Stimulated activated CD4-positive, alpha-beta T cell treated with anti-CD3 and anti-CD28 coated beads, Interleukin-1b, Interleukin-23, amount 100 ng/mL, for 24 hours (primary cell): Measurements from ENCODE around the gene ZNF454.

Source experiments
- DNase-seq, 4 experiments: peaks; one replicate each; pipeline ENCODE4 v3.0.0-alpha.2; 2020; ENCODE audit warnings: low read depth in 4 of 4, low spot score in 1 of 4

The ZNF454 gene

DNA sequence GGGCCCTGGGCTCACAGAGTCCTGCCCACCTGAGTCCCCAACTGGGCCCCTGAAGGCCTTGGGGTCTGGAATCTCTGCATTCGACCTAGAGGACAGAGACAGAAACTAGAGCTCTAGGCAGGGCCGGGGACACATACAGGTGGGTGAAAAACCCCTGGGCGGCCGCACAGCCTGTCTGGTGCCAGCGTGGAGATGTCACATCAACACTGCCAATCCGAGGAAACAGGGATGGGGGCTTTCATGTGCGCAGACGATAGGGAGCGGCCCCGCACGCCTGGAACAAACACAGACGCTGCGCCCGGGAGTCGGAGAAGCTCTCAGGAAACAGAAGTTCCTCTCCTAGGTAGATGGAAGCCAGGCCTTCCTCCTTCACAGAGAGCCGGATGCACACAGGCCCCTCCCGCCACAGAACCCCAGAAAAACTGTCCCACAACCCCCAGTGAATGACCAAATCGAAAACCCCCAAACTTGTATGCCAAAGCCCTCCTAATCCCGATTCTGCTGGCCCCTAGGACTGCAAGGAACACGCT is 52.3 kb downstream of the ZNF454 start:
- no peak for DNase-seq

DNA sequence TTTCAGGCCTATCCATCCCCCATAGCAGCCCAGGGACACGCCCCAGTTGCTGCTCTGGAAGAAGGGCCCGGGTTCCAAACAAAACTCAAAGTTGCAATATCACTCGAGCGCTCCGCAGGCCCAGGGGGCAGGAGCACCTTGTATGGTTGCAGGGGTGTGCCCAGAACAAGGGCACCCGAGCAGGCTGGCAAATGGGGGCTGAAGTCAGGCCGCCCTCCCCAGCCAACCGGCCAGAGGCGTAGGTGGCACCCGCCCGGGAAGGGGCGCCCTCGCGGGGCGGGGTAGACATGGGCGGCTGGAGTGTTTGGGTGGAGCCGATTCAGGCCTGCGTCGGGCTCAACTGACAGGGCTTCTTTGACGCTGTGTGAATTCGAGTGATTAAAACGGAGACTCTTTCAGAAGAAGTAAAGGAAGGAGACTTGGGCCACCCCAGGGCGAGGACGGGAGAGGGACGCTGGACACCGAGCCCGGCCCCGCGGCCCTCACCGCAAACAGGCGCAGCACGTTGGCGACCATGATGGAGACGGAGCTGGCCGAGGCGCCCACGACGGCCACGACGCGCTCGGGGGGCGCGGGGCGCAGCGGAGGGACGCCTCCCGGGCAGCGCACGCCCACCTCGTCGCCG is 53.1 kb downstream of the ZNF454 start:
- no peak for DNase-seq

- DNase-seq: no peak
Measured at GRCh38 chr5:178994580-178995340, 53.8 kb downstream of the ZNF454 start, which contains the start of gene GRM6. GRM6 (minus strand) TSS chr5:178995320; CDS start chr5:178994944, 376 bp downstream.

DNA sequence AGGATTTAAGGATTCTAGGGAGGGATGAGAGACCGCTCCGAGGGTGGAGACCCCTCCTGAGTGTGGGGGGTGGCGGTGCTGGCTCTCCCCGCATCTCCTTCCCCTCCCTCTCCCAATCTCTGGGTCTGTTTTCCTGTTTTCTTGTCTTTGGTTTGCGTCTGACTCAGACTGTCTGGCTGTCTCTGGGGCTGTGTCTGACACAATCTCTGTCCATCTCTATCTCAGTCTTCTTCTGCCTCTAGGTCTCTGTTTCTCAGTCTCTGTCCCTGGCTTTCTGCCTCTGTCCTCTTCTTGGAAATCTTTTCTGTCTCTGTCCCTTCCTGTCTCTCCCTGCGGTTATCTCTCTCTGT is 54.3 kb downstream of the ZNF454 start:
- no peak for DNase-seq

DNA sequence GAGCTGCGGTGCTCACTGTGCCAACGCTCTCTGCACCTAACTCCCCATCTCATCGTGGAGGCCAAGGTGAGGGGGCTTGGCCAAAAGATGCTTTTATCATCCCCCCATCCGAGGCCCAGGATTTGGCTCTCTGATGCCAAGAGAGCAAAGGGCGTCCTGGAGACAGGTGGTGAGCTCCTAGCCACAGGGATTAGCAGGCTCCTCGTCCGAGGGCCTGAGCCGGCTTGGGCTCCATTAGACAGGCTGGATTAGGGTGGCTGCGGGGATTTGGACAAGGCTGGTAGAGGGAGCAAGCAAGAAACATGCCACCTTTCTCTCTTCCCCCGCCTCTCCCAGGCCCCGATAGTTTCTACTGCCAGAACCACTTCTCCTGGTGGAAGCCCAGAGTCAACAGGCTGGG is 55.2 kb downstream of the ZNF454 start:
- no peak for DNase-seq

GRCh38 chr5:178997191-178997590 is 56.2 kb downstream of the ZNF454 start:
- DNase-seq: no peak

DNA sequence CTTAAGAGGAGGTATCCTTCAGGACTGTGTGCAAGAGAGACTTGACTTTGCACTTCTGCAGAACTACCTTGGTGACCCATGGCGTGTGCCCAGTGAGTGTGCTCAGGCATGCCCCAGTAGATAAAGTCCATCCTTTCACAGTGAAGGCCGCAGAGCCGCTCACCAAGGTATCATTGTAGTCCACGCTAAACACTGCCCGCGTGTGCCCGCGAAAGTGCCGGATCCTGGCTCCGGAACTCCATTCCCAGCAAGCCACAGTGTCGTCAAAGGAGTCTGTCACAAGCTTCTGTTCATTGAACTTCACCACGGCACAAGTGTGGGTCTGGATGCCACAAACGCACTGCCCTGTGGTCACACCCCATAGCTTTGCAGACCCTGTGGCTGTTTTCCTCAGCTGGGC is 57.4 kb downstream of the ZNF454 start:
- DNase-seq: no peak

- DNase-seq: no peak
Measured at GRCh38 chr5:179006564-179006963, 65.6 kb downstream of the ZNF454 start.

GRCh38 chr5:179008667-179009066 is 67.7 kb downstream of the ZNF454 start:
- DNase-seq: no peak
